ENCODE data around the gene GABRR1.
"Not testable (repeated sequence)": the region's sequence is repeated elsewhere in the genome, so short reads cannot be mapped to it uniquely, and the experiment has no call there.

GABRR1 gene

GRCh38 chr6:89237158-89237557 is 20.0 kb upstream of the GABRR1 start:
- no peak overlapping the region for H3K4me3 ChIP-seq (ENCODE audit: low read depth, low read length)
- in situ Hi-C loops (cut with HindIII; ENCODE audit: low pct_ligation_motif_present, low sequenced_read_pairs), result no loop called here
- H3K36me3 ChIP-seq (replicated peaks), result no peaks in the 10 kb centered on the region
- no peak for TF ChIP-seq CTCF (IDR thresholded peaks at IDR 0.05; ENCODE audit: low read depth, low read length, missing control alignments)
- DNase-seq, result no peak
- no peak overlapping the region for H3K27ac ChIP-seq
- no peaks in the 10 kb centered on the region for H3K27me3 ChIP-seq (replicated peaks)

DNA sequence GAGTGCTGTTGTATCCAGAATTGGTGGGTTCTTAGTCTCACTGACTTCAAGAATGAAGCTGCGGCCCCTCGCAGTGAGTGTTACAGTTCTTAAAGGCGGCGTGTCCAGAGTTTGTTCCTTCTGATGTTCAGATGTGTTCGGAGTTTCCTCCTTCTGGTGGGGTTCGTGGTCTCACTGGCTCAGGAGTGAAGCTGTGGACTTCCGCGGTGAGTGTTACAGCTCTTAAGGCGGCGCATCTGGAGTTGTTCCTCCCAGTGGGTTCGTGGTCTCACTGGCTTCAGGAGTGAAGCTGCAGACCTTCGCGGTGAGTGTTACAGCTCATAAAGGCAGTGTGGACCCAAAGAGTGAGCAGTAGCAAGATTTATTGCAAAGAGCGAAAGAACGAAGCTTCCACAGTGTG is 16.4 kb upstream of the GABRR1 start:
- H3K4me3 ChIP-seq (ENCODE audit: low read depth, low read length); H3K27ac ChIP-seq; in situ Hi-C loops (cut with HindIII; ENCODE audit: low pct_ligation_motif_present, low sequenced_read_pairs); DNase-seq; H3K27me3 ChIP-seq (replicated peaks); H3K36me3 ChIP-seq (replicated peaks): not testable (repeated sequence)

GRCh38 chr6:89222712-89223039 is 5.5 kb upstream of the GABRR1 start:
- no peaks in the 10 kb centered on the region for H3K27me3 ChIP-seq (replicated peaks)
- H3K36me3 ChIP-seq (replicated peaks), result no peaks in the 10 kb centered on the region
- no peak for TF ChIP-seq CTCF (IDR thresholded peaks at IDR 0.05; ENCODE audit: low read depth, low read length, missing control alignments)
- DNase-seq, result no peak
- no peak overlapping the region for H3K27ac ChIP-seq
- H3K4me3 ChIP-seq (ENCODE audit: low read depth, low read length), result no peak overlapping the region
- in situ Hi-C loops (cut with HindIII; ENCODE audit: low pct_ligation_motif_present, low sequenced_read_pairs), result no loop called here

DNA sequence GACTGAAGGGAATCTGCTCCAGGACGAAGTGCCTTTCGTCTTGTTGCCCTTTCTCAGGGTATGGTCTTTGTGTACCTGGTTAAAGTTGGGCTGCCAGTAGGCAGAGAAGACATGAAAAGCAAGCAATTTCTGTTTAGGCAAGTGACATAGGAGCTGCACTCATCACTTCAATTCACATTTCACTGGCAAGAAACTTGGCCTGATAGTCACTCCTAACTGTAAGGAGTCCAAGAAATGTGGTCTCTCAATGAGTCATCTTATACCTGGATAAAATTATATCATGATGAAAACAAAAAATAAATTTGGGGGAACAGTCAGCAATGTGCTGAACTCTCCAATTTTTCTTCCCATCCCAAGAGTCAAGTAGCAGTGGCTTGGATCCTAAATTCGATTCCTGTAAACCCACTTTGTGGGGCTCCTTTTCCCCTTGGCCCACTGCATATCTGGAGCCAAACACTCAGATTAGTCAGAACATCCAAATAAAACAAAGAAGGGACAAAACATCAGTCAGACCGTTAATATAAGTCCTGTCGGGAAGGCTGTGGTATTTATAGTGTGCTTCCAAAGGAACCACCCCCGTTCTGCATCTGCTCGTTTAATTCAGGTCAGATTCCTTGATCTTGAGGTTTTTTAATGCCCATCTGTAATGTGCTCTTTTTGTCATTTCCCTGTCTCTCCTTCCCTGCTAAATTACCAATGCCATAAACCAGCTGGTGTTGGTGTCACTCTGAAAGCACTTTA is 5.0 kb upstream of the GABRR1 start:
- Histone ChIP-seq H3K27me3 (replicated peaks) (no peaks in the 10 kb centered on the region), H3K36me3 (replicated peaks) (no peaks in the 10 kb centered on the region), H3K4me3 (ENCODE audit: low read depth, low read length) (no peak overlapping the region), H3K27ac (no peak overlapping the region)
- TF ChIP-seq CTCF (IDR thresholded peaks at IDR 0.05; ENCODE audit: low read depth, low read length, missing control alignments), result no peak
- DNase-seq, result no peak
- in situ Hi-C loops (cut with HindIII; ENCODE audit: low pct_ligation_motif_present, low sequenced_read_pairs), result no loop called here

GRCh38 chr6:89221129-89221528 is 4.0 kb upstream of the GABRR1 start:
- no peak overlapping the region for H3K4me3 ChIP-seq (ENCODE audit: low read depth, low read length)
- no peak for TF ChIP-seq CTCF (IDR thresholded peaks at IDR 0.05; ENCODE audit: low read depth, low read length, missing control alignments)
- H3K36me3 ChIP-seq (replicated peaks), result no peaks in the 10 kb centered on the region
- in situ Hi-C loops (cut with HindIII; ENCODE audit: low pct_ligation_motif_present, low sequenced_read_pairs), result no loop called here
- no peak for DNase-seq
- no peaks in the 10 kb centered on the region for H3K27me3 ChIP-seq (replicated peaks)
- H3K27ac ChIP-seq, result no peak overlapping the region

DNA sequence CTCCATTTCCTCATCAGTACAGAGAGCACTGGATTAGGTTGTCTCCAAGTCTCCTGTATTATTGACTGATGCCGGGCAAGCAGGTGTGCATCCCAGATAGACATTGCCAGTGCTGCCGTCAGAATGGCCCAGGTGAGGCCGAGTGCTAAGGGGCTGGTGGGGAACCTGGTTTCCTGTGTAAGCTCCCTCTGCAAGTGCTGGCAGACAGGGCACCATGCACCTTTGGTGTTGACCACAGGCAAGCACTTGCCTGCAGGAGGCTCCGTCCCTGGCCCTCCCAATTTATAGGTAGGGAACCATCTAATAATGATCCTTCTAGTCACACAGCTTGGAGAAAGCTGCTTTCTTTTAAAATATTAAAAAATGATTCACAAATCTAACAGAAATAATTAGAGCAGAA is 747 bp downstream of the GABRR1 start:
- DNase-seq, result no peak
- Histone ChIP-seq H3K27me3 (replicated peaks) (no peaks in the 10 kb centered on the region), H3K27ac (no peak overlapping the region), H3K4me3 (ENCODE audit: low read depth, low read length) (no peak overlapping the region), H3K36me3 (replicated peaks) (no peaks in the 10 kb centered on the region)
- in situ Hi-C loops (cut with HindIII; ENCODE audit: low pct_ligation_motif_present, low sequenced_read_pairs), result no loop called here
- no peak for TF ChIP-seq CTCF (IDR thresholded peaks at IDR 0.05; ENCODE audit: low read depth, low read length, missing control alignments)

Measured in brain microvascular endothelial cell (primary cell).